Measurements from ENCODE around the gene VASH1. TPM values are rescaled to one million over a fixed set of nuclear protein-coding genes. Genes with fewer than 3 reads are reported as not detected.

VASH1 gene
- total and polyA plus RNA-seq, 2 of the 13 experiments (the other 11 are each of a cell fraction or from before 2014, with no cell fraction given) = 0.11 to 0.24 TPM

DNA sequence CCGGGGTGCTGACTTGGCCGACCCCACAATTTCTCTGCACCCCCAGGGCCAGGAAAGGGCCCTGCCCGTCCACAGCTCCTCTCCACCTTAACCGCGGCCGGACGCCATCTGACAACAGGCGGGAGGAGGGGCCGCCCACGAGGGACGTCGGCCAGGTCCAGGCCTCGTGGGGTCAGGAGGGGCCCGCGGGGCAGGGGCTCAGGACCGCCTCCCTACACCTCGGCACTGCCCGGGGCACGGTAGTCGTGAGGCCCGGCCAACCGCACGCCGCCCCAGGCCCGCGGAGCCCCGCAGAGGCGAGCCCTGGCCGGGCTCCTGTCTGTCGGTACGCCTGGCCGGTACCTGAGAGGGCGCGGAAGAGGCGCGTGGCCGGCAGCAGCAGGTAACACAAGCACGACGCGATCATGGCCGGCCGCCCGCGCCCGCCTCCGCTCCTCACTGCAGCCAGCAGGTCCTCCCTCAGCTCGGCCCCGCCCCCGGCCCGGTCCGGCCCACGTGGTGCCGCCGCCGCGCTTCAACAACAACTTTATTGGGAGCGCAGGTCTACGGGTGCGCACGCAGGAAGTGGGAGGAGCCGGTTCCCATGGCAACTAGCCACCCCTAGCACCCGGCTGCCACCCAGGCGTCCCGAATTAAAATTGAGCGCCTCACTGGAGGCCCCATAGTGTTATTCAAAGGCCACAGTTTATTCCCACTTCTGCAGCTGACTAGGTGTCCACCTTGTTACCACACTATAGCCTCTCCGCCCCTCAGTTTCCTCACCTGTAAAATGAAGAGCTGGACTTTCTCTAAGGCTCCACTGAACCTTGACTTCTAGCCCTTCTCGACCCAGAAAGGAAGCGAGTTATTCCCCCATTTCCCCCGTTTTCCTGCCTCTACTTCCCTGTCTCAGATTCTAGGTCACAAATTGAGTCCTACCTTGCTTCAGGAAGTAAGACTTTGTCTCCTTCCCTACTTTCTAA, 51.4 kb downstream of the VASH1 start, which contains the start of gene ANGEL1 (continued):
- no peak for TF ChIP-seq ZNF766 (CRISPR knock-in tag; IDR thresholded peaks at IDR 0.05; ENCODE audit: borderline replicate concordance)
- TF ChIP-seq FOXO1 (CRISPR knock-in tag; IDR thresholded peaks at IDR 0.05) = peak; percentile 2; the same call in 1 of the 2 replicates
- TF ChIP-seq PPARG (CRISPR knock-in tag; conservative IDR thresholded peaks at IDR 0.05) = no peak
- peak; percentile 80 for TF ChIP-seq ZNF772 (CRISPR knock-in tag; IDR thresholded peaks at IDR 0.05)
- 0 out of 2 replicates have a peak, but pooled peaks have one; percentile 1 for TF ChIP-seq ZNF850 (CRISPR knock-in tag; conservative IDR thresholded peaks at IDR 0.05)
- TF ChIP-seq ZNF703 (CRISPR knock-in tag; IDR thresholded peaks at IDR 0.05; ENCODE audit: borderline replicate concordance) = peak; percentile 47; the same call in 1 of the 2 replicates
- TF ChIP-seq ZNF143 (CRISPR knock-in tag; IDR thresholded peaks at IDR 0.05) = peak; percentile 45; the same call in 1 of the 2 replicates
- no peak for TF ChIP-seq MAFK (conservative IDR thresholded peaks at IDR 0.05 in 1 of 2, IDR thresholded peaks at IDR 0.05 in 1 of 2; ENCODE audit: low read length in 2 of 2)
- TF ChIP-seq FOXM1 (CRISPR knock-in tag; IDR thresholded peaks at IDR 0.05) = no peak
- TF ChIP-seq, protein P1, sequence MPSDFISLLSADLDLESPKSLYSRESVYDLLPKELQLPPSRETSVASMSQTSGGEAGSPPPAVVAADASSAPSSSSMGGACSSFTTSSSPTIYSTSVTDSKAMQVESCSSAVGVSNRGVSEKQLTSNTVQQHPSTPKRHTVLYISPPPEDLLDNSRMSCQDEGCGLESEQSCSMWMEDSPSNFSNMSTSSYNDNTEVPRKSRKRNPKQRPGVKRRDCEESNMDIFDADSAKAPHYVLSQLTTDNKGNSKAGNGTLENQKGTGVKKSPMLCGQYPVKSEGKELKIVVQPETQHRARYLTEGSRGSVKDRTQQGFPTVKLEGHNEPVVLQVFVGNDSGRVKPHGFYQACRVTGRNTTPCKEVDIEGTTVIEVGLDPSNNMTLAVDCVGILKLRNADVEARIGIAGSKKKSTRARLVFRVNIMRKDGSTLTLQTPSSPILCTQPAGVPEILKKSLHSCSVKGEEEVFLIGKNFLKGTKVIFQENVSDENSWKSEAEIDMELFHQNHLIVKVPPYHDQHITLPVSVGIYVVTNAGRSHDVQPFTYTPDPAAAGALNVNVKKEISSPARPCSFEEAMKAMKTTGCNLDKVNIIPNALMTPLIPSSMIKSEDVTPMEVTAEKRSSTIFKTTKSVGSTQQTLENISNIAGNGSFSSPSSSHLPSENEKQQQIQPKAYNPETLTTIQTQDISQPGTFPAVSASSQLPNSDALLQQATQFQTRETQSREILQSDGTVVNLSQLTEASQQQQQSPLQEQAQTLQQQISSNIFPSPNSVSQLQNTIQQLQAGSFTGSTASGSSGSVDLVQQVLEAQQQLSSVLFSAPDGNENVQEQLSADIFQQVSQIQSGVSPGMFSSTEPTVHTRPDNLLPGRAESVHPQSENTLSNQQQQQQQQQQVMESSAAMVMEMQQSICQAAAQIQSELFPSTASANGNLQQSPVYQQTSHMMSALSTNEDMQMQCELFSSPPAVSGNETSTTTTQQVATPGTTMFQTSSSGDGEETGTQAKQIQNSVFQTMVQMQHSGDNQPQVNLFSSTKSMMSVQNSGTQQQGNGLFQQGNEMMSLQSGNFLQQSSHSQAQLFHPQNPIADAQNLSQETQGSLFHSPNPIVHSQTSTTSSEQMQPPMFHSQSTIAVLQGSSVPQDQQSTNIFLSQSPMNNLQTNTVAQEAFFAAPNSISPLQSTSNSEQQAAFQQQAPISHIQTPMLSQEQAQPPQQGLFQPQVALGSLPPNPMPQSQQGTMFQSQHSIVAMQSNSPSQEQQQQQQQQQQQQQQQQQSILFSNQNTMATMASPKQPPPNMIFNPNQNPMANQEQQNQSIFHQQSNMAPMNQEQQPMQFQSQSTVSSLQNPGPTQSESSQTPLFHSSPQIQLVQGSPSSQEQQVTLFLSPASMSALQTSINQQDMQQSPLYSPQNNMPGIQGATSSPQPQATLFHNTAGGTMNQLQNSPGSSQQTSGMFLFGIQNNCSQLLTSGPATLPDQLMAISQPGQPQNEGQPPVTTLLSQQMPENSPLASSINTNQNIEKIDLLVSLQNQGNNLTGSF (CRISPR knock-in tag; IDR thresholded peaks at IDR 0.05) = no peak
- peak; percentile 34; the same call in 1 of the 2 replicates for TF ChIP-seq TSC22D2 (CRISPR knock-in tag; IDR thresholded peaks at IDR 0.05; ENCODE audit: borderline replicate concordance)
- TF ChIP-seq ZNF550 (CRISPR knock-in tag; IDR thresholded peaks at IDR 0.05; ENCODE audit: borderline replicate concordance) = peak; percentile 69; the same call in 1 of the 2 replicates
- peak; percentile 76; the same call in 1 of the 2 replicates for TF ChIP-seq NFKB2 (CRISPR knock-in tag; IDR thresholded peaks at IDR 0.05; ENCODE audit: borderline replicate concordance)
- peak; percentile 88; the same call in 1 of the 2 replicates for TF ChIP-seq TMF1 (CRISPR knock-in tag; IDR thresholded peaks at IDR 0.05; ENCODE audit: low read depth)
- TF ChIP-seq ATM (IDR thresholded peaks at IDR 0.05; ENCODE audit: borderline replicate concordance) = no peak
- TF ChIP-seq U2AF2 (IDR thresholded peaks at IDR 0.05; ENCODE audit: low read depth, low read length) = peak; percentile 96
- TF ChIP-seq ZKSCAN1 (IDR thresholded peaks at IDR 0.05; ENCODE audit: low read length) = peak; percentile 87; the same call in 1 of the 2 replicates
- TF ChIP-seq, protein P2, sequence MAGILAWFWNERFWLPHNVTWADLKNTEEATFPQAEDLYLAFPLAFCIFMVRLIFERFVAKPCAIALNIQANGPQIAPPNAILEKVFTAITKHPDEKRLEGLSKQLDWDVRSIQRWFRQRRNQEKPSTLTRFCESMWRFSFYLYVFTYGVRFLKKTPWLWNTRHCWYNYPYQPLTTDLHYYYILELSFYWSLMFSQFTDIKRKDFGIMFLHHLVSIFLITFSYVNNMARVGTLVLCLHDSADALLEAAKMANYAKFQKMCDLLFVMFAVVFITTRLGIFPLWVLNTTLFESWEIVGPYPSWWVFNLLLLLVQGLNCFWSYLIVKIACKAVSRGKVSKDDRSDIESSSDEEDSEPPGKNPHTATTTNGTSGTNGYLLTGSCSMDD (CRISPR knock-in tag; IDR thresholded peaks at IDR 0.05) = no peak
- peak; percentile 82 for TF ChIP-seq RNF2 (conservative IDR thresholded peaks at IDR 0.05; ENCODE audit: low read depth)
- peak; percentile 79 for TF ChIP-seq ZNF230 (CRISPR knock-in tag; IDR thresholded peaks at IDR 0.05)
- TF ChIP-seq, protein P3, sequence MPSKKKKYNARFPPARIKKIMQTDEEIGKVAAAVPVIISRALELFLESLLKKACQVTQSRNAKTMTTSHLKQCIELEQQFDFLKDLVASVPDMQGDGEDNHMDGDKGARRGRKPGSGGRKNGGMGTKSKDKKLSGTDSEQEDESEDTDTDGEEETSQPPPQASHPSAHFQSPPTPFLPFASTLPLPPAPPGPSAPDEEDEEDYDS (CRISPR knock-in tag; IDR thresholded peaks at IDR 0.05) = no peak
- TF ChIP-seq, protein P4, sequence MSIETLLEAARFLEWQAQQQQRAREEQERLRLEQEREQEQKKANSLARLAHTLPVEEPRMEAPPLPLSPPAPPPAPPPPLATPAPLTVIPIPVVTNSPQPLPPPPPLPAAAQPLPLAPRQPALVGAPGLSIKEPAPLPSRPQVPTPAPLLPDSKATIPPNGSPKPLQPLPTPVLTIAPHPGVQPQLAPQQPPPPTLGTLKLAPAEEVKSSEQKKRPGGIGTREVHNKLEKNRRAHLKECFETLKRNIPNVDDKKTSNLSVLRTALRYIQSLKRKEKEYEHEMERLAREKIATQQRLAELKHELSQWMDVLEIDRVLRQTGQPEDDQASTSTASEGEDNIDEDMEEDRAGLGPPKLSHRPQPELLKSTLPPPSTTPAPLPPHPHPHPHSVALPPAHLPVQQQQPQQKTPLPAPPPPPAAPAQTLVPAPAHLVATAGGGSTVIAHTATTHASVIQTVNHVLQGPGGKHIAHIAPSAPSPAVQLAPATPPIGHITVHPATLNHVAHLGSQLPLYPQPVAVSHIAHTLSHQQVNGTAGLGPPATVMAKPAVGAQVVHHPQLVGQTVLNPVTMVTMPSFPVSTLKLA (IDR thresholded peaks at IDR 0.05) = peak; percentile 85
